IMR-90 (cell line): ENCODE results near the gene CACNA1D. TPM values are rescaled to one million over a fixed set of nuclear protein-coding genes. Genes with fewer than 3 reads are reported as not detected.

ENCODE experiments used
- ATAC-seq: fragments of 200-7000 bp; cut with Tn5 transposase; 2 replicates; pipeline ENCODE4 v1.9.1; 2020; ENCODE audit warnings: low read depth, mild to moderate bottlenecking, moderate library complexity
- BruUV-seq: library from RNA; stranded (reverse); fragments of 400-500 nt; replicated peaks from 2 replicates; lab custom pipeline; 2021; lab: Mats Ljungman, UMichigan
- CTCF ChIA-PET: fragments of 300-600 bp; formaldehyde crosslinking; extraction: SDS; loops from one replicate; lab custom pipeline; 2021; ENCODE audit warnings: antibody characterized with exemption; lab: Yijun Ruan, JAX
- POLR2A ChIA-PET: fragments of 300-600 bp; sonication (Branson Sonifier 250); formaldehyde crosslinking; loops from one replicate; lab custom pipeline; 2022; ENCODE audit warnings: antibody characterized with exemption; ENCODE audit not compliant: unreplicated experiment; lab: Charles Lee
- DNase-seq: peaks from one replicate; pipeline ENCODE4 v3.0.0; 2013
- H2AFZ ChIP-seq: replicated peaks from 2 replicates; pipeline ENCODE3; 2013; ENCODE audit warnings: low read length, mild to moderate bottlenecking; ENCODE audit not compliant: poor library complexity
- H2AK5ac ChIP-seq: 2 replicates; pipeline ENCODE4 v1.6.1; 2013; ENCODE audit warnings: low read depth, low read length, inconsistent platforms
- H2AK9ac ChIP-seq: replicated peaks from 2 replicates; pipeline ENCODE3; 2013; ENCODE audit warnings: mild to moderate bottlenecking, low read depth, low read length, moderate library complexity; ENCODE audit not compliant: poor library complexity
- H2BK120ac ChIP-seq: 2 replicates; pipeline ENCODE4 v1.6.1; 2013; ENCODE audit warnings: low read depth, low read length, inconsistent platforms
- H2BK15ac ChIP-seq: 3 replicates; pipeline ENCODE4 v1.6.1; 2013; ENCODE audit warnings: low read depth, low read length, inconsistent platforms
- H2BK20ac ChIP-seq: 2 replicates; pipeline ENCODE4 v1.6.1; 2013; ENCODE audit warnings: low read depth, mild to moderate bottlenecking, inconsistent platforms, low read length, moderate library complexity
- H2BK5ac ChIP-seq: 2 replicates; pipeline ENCODE4 v1.6.1; 2013; ENCODE audit warnings: mild to moderate bottlenecking, low read depth, low read length, inconsistent platforms; ENCODE audit not compliant: poor library complexity, severe bottlenecking
- H3K14ac ChIP-seq: replicated peaks from 2 replicates; pipeline ENCODE4 v1.6.1; 2013; ENCODE audit warnings: low read depth, low read length, inconsistent platforms
- H3K18ac ChIP-seq: 2 replicates; pipeline ENCODE4 v1.6.1; 2013; ENCODE audit warnings: low read depth, low read length, control low read depth
- H3K23ac ChIP-seq: 2 replicates; pipeline ENCODE4 v1.6.1; 2013; ENCODE audit warnings: low read depth, low read length, inconsistent platforms
- H3K27ac ChIP-seq: 2 replicates; pipeline ENCODE4 v1.5.1; 2013; ENCODE audit warnings: mild to moderate bottlenecking, control low read depth, low read length; ENCODE audit not compliant: insufficient read depth
- H3K27me3 ChIP-seq: 2 replicates; pipeline ENCODE4 v1.6.1; 2013; ENCODE audit warnings: low read length; ENCODE audit not compliant: control insufficient read depth, insufficient read depth
- H3K36me3 ChIP-seq: 2 replicates; pipeline ENCODE4 v1.6.1; 2013; ENCODE audit warnings: low read length, mixed read lengths; ENCODE audit not compliant: control insufficient read depth, insufficient read depth
- H3K4ac ChIP-seq: 2 replicates; pipeline ENCODE4 v1.6.1; 2013; ENCODE audit warnings: low read depth, low read length, inconsistent platforms
- H3K4me1 ChIP-seq: 2 replicates; pipeline ENCODE4 v1.6.1; 2013; ENCODE audit warnings: low read length, mixed read lengths; ENCODE audit not compliant: control insufficient read depth, insufficient read depth
- H3K4me2 ChIP-seq: 2 replicates; pipeline ENCODE4 v1.6.1; 2013; ENCODE audit warnings: low read depth, mild to moderate bottlenecking, control low read depth, low read length, moderate library complexity
- H3K4me3 ChIP-seq: 2 replicates; pipeline ENCODE4 v1.5.1; 2013; ENCODE audit warnings: low read depth, mild to moderate bottlenecking, control low read depth, low read length, moderate library complexity; ENCODE audit not compliant: insufficient read depth
- H3K56ac ChIP-seq: 2 replicates; pipeline ENCODE4 v1.6.1; 2013; ENCODE audit warnings: low read length, inconsistent platforms; ENCODE audit not compliant: insufficient read depth; ENCODE audit errors: extremely low read depth
- H3K79me1 ChIP-seq, 2 experiments: 2 replicates each; pipeline ENCODE4 v1.6.1; 2013; ENCODE audit warnings: low read length in 2 of 2, inconsistent platforms in 1 of 2, low read depth in 1 of 2
- H3K9ac ChIP-seq: 2 replicates; pipeline ENCODE4 v1.6.1; 2013; ENCODE audit warnings: low read depth, low read length, control low read depth
- H3K9me1 ChIP-seq: 2 replicates; pipeline ENCODE4 v1.6.1; 2013; ENCODE audit warnings: low read length, inconsistent platforms; ENCODE audit not compliant: insufficient read depth
- H3K9me3 ChIP-seq: 2 replicates; pipeline ENCODE4 v1.6.1; 2013; ENCODE audit warnings: low read length; ENCODE audit not compliant: control insufficient read depth, insufficient read depth
- H4K20me1 ChIP-seq: 2 replicates; pipeline ENCODE4 v1.6.1; 2013; ENCODE audit warnings: low read length, inconsistent platforms; ENCODE audit not compliant: insufficient read depth
- H4K5ac ChIP-seq: 2 replicates; pipeline ENCODE4 v1.6.1; 2013; ENCODE audit warnings: mild to moderate bottlenecking, low read depth, low read length, control low read depth
- H4K8ac ChIP-seq, 2 experiments: 2 replicates each; pipeline ENCODE4 v1.6.1; 2013; ENCODE audit warnings: low read depth in 2 of 2, low read length in 2 of 2, control low read depth in 1 of 2, inconsistent platforms in 1 of 2
- H4K91ac ChIP-seq: 2 replicates; pipeline ENCODE4 v1.6.1; 2013; ENCODE audit warnings: low read depth, low read length, inconsistent platforms; ENCODE audit not compliant: insufficient read depth
- BHLHE40 ChIP-seq: fragments of 150-350 bp; IDR thresholded peaks from 2 replicates; pipeline ENCODE4 v1.6.1; 2016; ENCODE audit warnings: mild to moderate bottlenecking, low read depth, low read length
- CEBPB ChIP-seq: IDR thresholded peaks from 2 replicates; pipeline ENCODE4 v1.6.1; 2012; ENCODE audit warnings: low read depth, low read length, improper control_type of control experiment
- CHD1 ChIP-seq: IDR thresholded peaks from 2 replicates; pipeline ENCODE4 v1.6.1; 2012; ENCODE audit warnings: low read depth, low read length, improper control_type of control experiment
- ELK1 ChIP-seq: fragments of 150-350 bp; IDR thresholded peaks from 2 replicates; pipeline ENCODE4 v1.6.1; 2016; ENCODE audit warnings: low read depth, mild to moderate bottlenecking, low read length, moderate library complexity, borderline replicate concordance
- FOS ChIP-seq: fragments of 150-350 bp; IDR thresholded peaks from 2 replicates; pipeline ENCODE4 v1.6.1; 2016; ENCODE audit warnings: low read depth, low read length
- MAFK ChIP-seq: IDR thresholded peaks from 2 replicates; pipeline ENCODE4 v1.6.1; 2012; ENCODE audit warnings: low read depth, low read length, improper control_type of control experiment
- POLR2A ChIP-seq: IDR thresholded peaks from 2 replicates; pipeline ENCODE4 v1.6.1; 2012; ENCODE audit warnings: mild to moderate bottlenecking, low read depth, low read length
- RAD21 ChIP-seq: IDR thresholded peaks from 2 replicates; pipeline ENCODE4 v1.6.1; 2012; ENCODE audit warnings: low read length, improper control_type of control experiment
- SMC3 ChIP-seq: fragments of 150-350 bp; IDR thresholded peaks from 2 replicates; pipeline ENCODE4 v1.6.1; 2016; ENCODE audit warnings: low read depth, mild to moderate bottlenecking, antibody characterized with exemption, low read length, moderate library complexity
- USF2 ChIP-seq: fragments of 150-350 bp; IDR thresholded peaks from 2 replicates; pipeline ENCODE4 v1.6.1; 2017; ENCODE audit warnings: mild to moderate bottlenecking, antibody characterized with exemption, low read length, low read depth
- WGBS, 2 experiments: methylation state at CpG; one replicate each; pipeline versions ENCODE4 v1.1.5 to v1.1.7; 2013; ENCODE audit warnings: missing lambda C conversion rate in 2 of 2; ENCODE audit not compliant: insufficient read length in 1 of 2; ENCODE audit errors: extremely low coverage in 2 of 2; 5-methylcytosine and 5-hydroxymethylcytosine counted together
- dilution Hi-C: fragments of 300-500 bp; cut with HindIII; formaldehyde crosslinking; loops from one replicate; pipeline ENCODE4 v1.14.3; 2018; ENCODE audit warnings: low sequenced_read_pairs; ENCODE audit not compliant: unreplicated experiment
- in situ Hi-C: fragments of 300-500 bp; cut with MboI; formaldehyde crosslinking; loops from 3 replicates; pipeline ENCODE4 v1.14.3; 2019; ENCODE audit warnings: low sequenced_read_pairs, inconsistent platforms, mixed read lengths
- intact Hi-C: fragments of 100-400 bp; cut with micrococcal nuclease; formaldehyde crosslinking; loops from 2 replicates; pipeline ENCODE4 v1.10.0; 2022
- polyA plus RNA-seq, 3 experiments: library from polyadenylated mRNA; depleted of rRNA; stranded (reverse); fragments of >200 nt; gene quantifications; 2 replicates each; pipeline ENCODE4 v1.2.3, GENCODE V29; 2012; ENCODE audit warnings: low replicate concordance in 1 of 3
- total RNA-seq: library from RNA; depleted of rRNA; stranded (reverse); fragments of >200 nt; gene quantifications from 2 replicates; pipeline ENCODE4 v1.2.3, GENCODE V29; 2012

Gene CACNA1D
- total and polyA plus RNA-seq, 2 of the 4 experiments (the other 2 are of a cell fraction) = 0.07 TPM; not detected in 1

- H3K27ac ChIP-seq = no peak overlapping the region
- DNase-seq = no peak
- no peak overlapping the region for H3K18ac ChIP-seq
- H2BK5ac ChIP-seq = no peak overlapping the region
- H3K9ac ChIP-seq = no peak overlapping the region
- H4K5ac ChIP-seq = no peak overlapping the region
- dilution Hi-C loops (no loop called here), in situ Hi-C loops (no loop called here), intact Hi-C loops (no loop called here)
- ChIA-PET CTCF (no interaction called here), POLR2A (no interaction called here)
- no peak overlapping the region for H3K14ac ChIP-seq
- no peaks in the 10 kb centered on the region for H3K27me3 ChIP-seq
- H3K4me2 ChIP-seq = no peak overlapping the region
- H3K36me3 ChIP-seq = no peaks in the 10 kb centered on the region
- no peak overlapping the region for H2AFZ ChIP-seq
- no peak overlapping the region for H2BK20ac ChIP-seq
- H2AK9ac ChIP-seq = no peak overlapping the region
- BruUV-seq = no TSS peak
- no peak for ATAC-seq
- no peaks in the 10 kb centered on the region for H3K9me1 ChIP-seq
- no peak overlapping the region for H2AK5ac ChIP-seq
- no peaks in the 10 kb centered on the region for H3K4me1 ChIP-seq
- no peaks in the 10 kb centered on the region for H3K9me3 ChIP-seq
- H3K4ac ChIP-seq = no peak overlapping the region
- no peak overlapping the region for H2BK120ac ChIP-seq
- H4K91ac ChIP-seq = no peak overlapping the region
- H3K23ac ChIP-seq = no peak overlapping the region
- TF ChIP-seq BHLHE40 = no peak
- no peak for TF ChIP-seq SMC3
- TF ChIP-seq FOS = no peak
- TF ChIP-seq ELK1 = no peak
- no peak for TF ChIP-seq USF2
- no peak for TF ChIP-seq RAD21
- TF ChIP-seq CEBPB = no peak
- TF ChIP-seq POLR2A = no peak
- no peak for TF ChIP-seq CHD1
- no peak for TF ChIP-seq MAFK
- no peak overlapping the region for H3K56ac ChIP-seq
- H3K79me1 ChIP-seq = no peaks in the 10 kb centered on the region
- no CpG with 5 or more reads among the region's 7 CpGs for WGBS, 2 experiments
- no peak overlapping the region for H3K4me3 ChIP-seq
- H4K20me1 ChIP-seq = no peaks in the 10 kb centered on the region
- no peak overlapping the region for H2BK15ac ChIP-seq
- no peak overlapping the region for H4K8ac ChIP-seq
Measured at GRCh38 chr3:53592862-53593261, 98.5 kb downstream of the CACNA1D start.
